Measurements from ENCODE around the gene ST6GAL2.

ST6GAL2 gene

GRCh38 chr2:106878206-106878605 lies 7.8 kb downstream of the ST6GAL2 start:
- H3K4me3 ChIP-seq (ENCODE audit: low read length): no peak overlapping the region
- TF ChIP-seq ZNF274 (IDR thresholded peaks at IDR 0.05; ENCODE audit: low read depth, low read length): no peak

- TF ChIP-seq ZNF274 (IDR thresholded peaks at IDR 0.05; ENCODE audit: low read depth, low read length): no peak
- no peak overlapping the region for H3K4me3 ChIP-seq (ENCODE audit: low read length)
These were observed 9.3 kb downstream of the ST6GAL2 start for GRCh38 chr2:106876699-106877098.

- TF ChIP-seq ZNF274 (IDR thresholded peaks at IDR 0.05; ENCODE audit: low read depth, low read length): no peak
- H3K4me3 ChIP-seq (ENCODE audit: low read length): no peak overlapping the region
These were observed 16.3 kb downstream of the ST6GAL2 start for GRCh38 chr2:106869512-106870275.

GRCh38 chr2:106868275-106868674 lies 17.7 kb downstream of the ST6GAL2 start:
- TF ChIP-seq ZNF274 (IDR thresholded peaks at IDR 0.05; ENCODE audit: low read depth, low read length): no peak

GRCh38 chr2:106867196-106867953 lies 18.6 kb downstream of the ST6GAL2 start:
- no peak overlapping the region for H3K4me3 ChIP-seq (ENCODE audit: low read length)
- TF ChIP-seq ZNF274 (IDR thresholded peaks at IDR 0.05; ENCODE audit: low read depth, low read length): no peak

More at GRCh38 chr2:106868275-106868674, 17.7 kb downstream of the ST6GAL2 start:
- no peak overlapping the region for H3K4me3 ChIP-seq (ENCODE audit: low read length)

- H3K4me3 ChIP-seq (ENCODE audit: low read length): no peak overlapping the region
- TF ChIP-seq ZNF274 (IDR thresholded peaks at IDR 0.05; ENCODE audit: low read depth, low read length): no peak
These were observed 19.3 kb downstream of the ST6GAL2 start for GRCh38 chr2:106866641-106867040.

GRCh38 chr2:106864051-106864450 lies 21.9 kb downstream of the ST6GAL2 start:
- no peak for TF ChIP-seq ZNF274 (IDR thresholded peaks at IDR 0.05; ENCODE audit: low read depth, low read length)
- H3K4me3 ChIP-seq (ENCODE audit: low read length): no peak overlapping the region

- no peak overlapping the region for H3K4me3 ChIP-seq (ENCODE audit: low read length)
- no peak for TF ChIP-seq ZNF274 (IDR thresholded peaks at IDR 0.05; ENCODE audit: low read depth, low read length)
These were observed 22.6 kb downstream of the ST6GAL2 start for GRCh38 chr2:106863387-106863786.

- H3K4me3 ChIP-seq (ENCODE audit: low read length): no peak overlapping the region
- TF ChIP-seq ZNF274 (IDR thresholded peaks at IDR 0.05; ENCODE audit: low read depth, low read length): no peak
These were observed 26.5 kb downstream of the ST6GAL2 start for GRCh38 chr2:106859498-106859897.

- TF ChIP-seq ZNF274 (IDR thresholded peaks at IDR 0.05; ENCODE audit: low read depth, low read length): no peak
- no peak overlapping the region for H3K4me3 ChIP-seq (ENCODE audit: low read length)
These were observed 27.2 kb downstream of the ST6GAL2 start for GRCh38 chr2:106858810-106859209.

- TF ChIP-seq ZNF274 (IDR thresholded peaks at IDR 0.05; ENCODE audit: low read depth, low read length): no peak
- no peak overlapping the region for H3K4me3 ChIP-seq (ENCODE audit: low read length)
These were observed 28.0 kb downstream of the ST6GAL2 start for GRCh38 chr2:106857882-106858478.

- H3K4me3 ChIP-seq (ENCODE audit: low read length): no peak overlapping the region
- TF ChIP-seq ZNF274 (IDR thresholded peaks at IDR 0.05; ENCODE audit: low read depth, low read length): no peak
These were observed 32.3 kb downstream of the ST6GAL2 start for GRCh38 chr2:106853631-106854030.

GRCh38 chr2:106851881-106852501 lies 34.0 kb downstream of the ST6GAL2 start:
- no peak for TF ChIP-seq ZNF274 (IDR thresholded peaks at IDR 0.05; ENCODE audit: low read depth, low read length)
- H3K4me3 ChIP-seq (ENCODE audit: low read length): no peak overlapping the region

Data from GM08714 (cell line).